Measurements from ENCODE around the gene RTP2.

RTP2 gene

GRCh38 chr3:187665764-187666402, 36.5 kb downstream of the RTP2 start:
- no peak for DNase-seq

- DNase-seq: no peak
Observed at GRCh38 chr3:187665010-187665409, 37.3 kb downstream of the RTP2 start.

- no peak for DNase-seq
Observed at GRCh38 chr3:187662848-187663409, 39.4 kb downstream of the RTP2 start.

- DNase-seq: no peak
Observed at GRCh38 chr3:187661267-187661666, 41.1 kb downstream of the RTP2 start.

GRCh38 chr3:187651282-187651681, 51.1 kb downstream of the RTP2 start:
- no peak for DNase-seq

All from NCI-H510A treated with DMSO at 0.1 percent for 48 hours (cell line).